GM12878 (cell line): Measurements from ENCODE around the gene MRPS25. TPM values are rescaled to one million over a fixed set of nuclear protein-coding genes. Genes with fewer than 3 reads are reported as not detected.

Experiments used
- ATAC-seq: fragments of 200-7000 bp; cut with Tn5 transposase; 3 replicates; pipeline ENCODE4 v1.9.1; 2020; ENCODE audit warnings: mild to moderate bottlenecking, moderate library complexity
- BruUV-seq: library from RNA; stranded (reverse); fragments of 400-500 nt; replicated peaks from 2 replicates; lab custom pipeline; 2021; lab: Mats Ljungman, UMichigan
- CTCF ChIA-PET: fragments of 300-600 bp; sonication (Branson Sonifier 250); formaldehyde crosslinking; extraction: SDS; loops from one replicate; lab custom pipeline; 2021; ENCODE audit warnings: inconsistent platforms; lab: Yijun Ruan, JAX
- POLR2A ChIA-PET: fragments of 350-600 bp; formaldehyde crosslinking; extraction: SDS; loops from one replicate; lab custom pipeline; 2021; ENCODE audit warnings: inconsistent platforms; lab: Charles Lee
- RAD21 ChIA-PET: fragments of 300-600 bp; sonication (Branson Sonifier 250); formaldehyde crosslinking; loops from one replicate; lab custom pipeline; 2023; ENCODE audit warnings: antibody characterized with exemption; ENCODE audit not compliant: unreplicated experiment; lab: Charles Lee
- SMC1A ChIA-PET: fragments of 300-600 bp; sonication (Branson Sonifier 250); formaldehyde crosslinking; loops from one replicate; lab custom pipeline; 2023; ENCODE audit not compliant: unreplicated experiment, uncharacterized antibody; lab: Charles Lee
- DNase-seq: peaks from one replicate; pipeline ENCODE4 v3.0.0-alpha.2; 2011; ENCODE audit warnings: low read depth, low spot score
- FAIRE-seq: peaks from 3 replicates; lab custom pipeline; 2011; peaks lifted over from hg19 to GRCh38; lab: Jason Lieb, UNC
- H2AFZ ChIP-seq: 2 replicates; pipeline ENCODE4 v1.6.0; 2011; ENCODE audit warnings: low read depth, low read length, control low read depth; ENCODE audit not compliant: control insufficient read depth
- H3K27ac ChIP-seq: 2 replicates; pipeline ENCODE4 v1.5.1; 2011; ENCODE audit warnings: control low read depth; ENCODE audit not compliant: control insufficient read depth, insufficient read depth
- H3K27me3 ChIP-seq, 2 experiments: replicated peaks in 1 of 2; 2 replicates each; pipeline versions ENCODE4 v1.6.0 to v1.6.1; 2011; ENCODE audit warnings: low read length in 1 of 2; ENCODE audit not compliant: control insufficient read depth in 2 of 2, insufficient read depth in 2 of 2
- H3K36me3 ChIP-seq, 2 experiments: 2 replicates each; pipeline ENCODE4 v1.5.1; 2011; ENCODE audit warnings: low read length in 1 of 2; ENCODE audit not compliant: control insufficient read depth in 2 of 2, insufficient read depth in 2 of 2
- H3K4me1 ChIP-seq: 2 replicates; pipeline ENCODE4 v1.6.1; 2011; ENCODE audit warnings: mild to moderate bottlenecking, low read length, moderate library complexity, mixed read lengths; ENCODE audit not compliant: control insufficient read depth, insufficient read depth
- H3K4me2 ChIP-seq: 2 replicates; pipeline ENCODE4 v1.6.0; 2011; ENCODE audit warnings: control low read depth; ENCODE audit not compliant: control insufficient read depth, insufficient read depth
- H3K4me3 ChIP-seq: fragments of 200-600 bp; sonication (generic); 2 replicates; pipeline ENCODE4 v1.5.1; 2016
- H3K79me2 ChIP-seq: 2 replicates; pipeline ENCODE4 v1.6.0; 2011; ENCODE audit warnings: low read length; ENCODE audit not compliant: control insufficient read depth, insufficient read depth
- H3K9ac ChIP-seq: 2 replicates; pipeline ENCODE4 v1.8.0; 2011; ENCODE audit warnings: low read length, control low read depth, mixed read lengths; ENCODE audit not compliant: control insufficient read depth, insufficient read depth
- H3K9me3 ChIP-seq: replicated peaks from 3 replicates; pipeline ENCODE4 v1.5.1; 2011; ENCODE audit warnings: mild to moderate bottlenecking, low read length; ENCODE audit not compliant: control insufficient read depth, insufficient read depth
- H4K20me1 ChIP-seq: 2 replicates; pipeline ENCODE4 v1.6.0; 2011; ENCODE audit not compliant: control insufficient read depth, insufficient read depth
- CBX3 ChIP-seq: fragments of 200-600 bp; sonication (generic); IDR thresholded peaks from 2 replicates; pipeline ENCODE4 v1.6.1; 2016; ENCODE audit warnings: low read depth, borderline replicate concordance
- E2F8 ChIP-seq: fragments of 450-650 bp; IDR thresholded peaks from 2 replicates; pipeline ENCODE4 v1.6.1; 2018; ENCODE audit warnings: mild to moderate bottlenecking, low read depth, moderate library complexity; ENCODE audit not compliant: partially characterized antibody
- EGR1 ChIP-seq, 2 experiments: IDR thresholded peaks; 1 replicate in 1 of 2; 2 replicates in 1 of 2; pipeline ENCODE4 v1.6.1; 2011 to 2012; ENCODE audit warnings: low read depth in 2 of 2, low read length in 2 of 2, borderline replicate concordance in 1 of 2, mild to moderate bottlenecking in 1 of 2, moderate library complexity in 1 of 2
- HDAC2 ChIP-seq: fragments of 200-600 bp; sonication (generic); IDR thresholded peaks from 2 replicates; pipeline ENCODE4 v1.6.1; 2017
- IKZF2 ChIP-seq, 2 experiments: fragments of 450-650 bp; IDR thresholded peaks; 2 replicates each; pipeline ENCODE4 v1.6.1; 2017; ENCODE audit warnings: mild to moderate bottlenecking in 2 of 2, moderate library complexity in 2 of 2
- JUNB ChIP-seq: IDR thresholded peaks from 2 replicates; pipeline ENCODE4 v1.6.1; 2016; ENCODE audit warnings: antibody characterized with exemption, mild to moderate bottlenecking
- MEF2B ChIP-seq: fragments of 450-650 bp; IDR thresholded peaks from 2 replicates; pipeline ENCODE4 v1.6.1; 2018; ENCODE audit warnings: mild to moderate bottlenecking, moderate library complexity; ENCODE audit not compliant: partially characterized antibody, poor library complexity, severe bottlenecking
- SMAD5 ChIP-seq: IDR thresholded peaks from 2 replicates; pipeline ENCODE4 v1.6.1; 2016; ENCODE audit warnings: antibody characterized with exemption, low read depth
- TBL1XR1 ChIP-seq: IDR thresholded peaks from 2 replicates; pipeline ENCODE4 v1.6.1; 2012; ENCODE audit warnings: low read depth, low read length, improper control_type of control experiment
- TCF7 ChIP-seq: IDR thresholded peaks from 2 replicates; pipeline ENCODE4 v1.6.1; 2014; ENCODE audit warnings: antibody characterized with exemption, borderline replicate concordance
- ZNF274 ChIP-seq: IDR thresholded peaks from one replicate; pipeline ENCODE4 v1.8.0; 2011; ENCODE audit not compliant: insufficient read length, insufficient read depth
- ZNF687 ChIP-seq: fragments of 450-650 bp; IDR thresholded peaks from 2 replicates; pipeline ENCODE4 v1.6.1; 2017; ENCODE audit warnings: mild to moderate bottlenecking, moderate library complexity
- WGBS: methylation state at CpG from one replicate; pipeline ENCODE4 v1.1.6; 2016; ENCODE audit warnings: low lambda C conversion rate; ENCODE audit not compliant: insufficient replicate concordance, insufficient coverage; ENCODE audit errors: missing lambda C conversion rate; 5-methylcytosine and 5-hydroxymethylcytosine counted together
- in situ Hi-C: fragments of 300-500 bp; cut with MboI; formaldehyde crosslinking; loops from 9 replicates; pipeline ENCODE4 v1.14.3; 2018; ENCODE audit warnings: mixed read lengths
- intact Hi-C: fragments of 100-400 bp; cut with micrococcal nuclease; formaldehyde crosslinking; loops from one replicate; pipeline ENCODE4 v1.14.2; 2022; ENCODE audit not compliant: unreplicated experiment
- polyA plus RNA-seq, 11 experiments: library from polyadenylated mRNA; depleted of rRNA in 4 of 11; unstranded in 6 of 11; stranded (reverse) in 5 of 11; fragments of >200 nt; fragmentation: Nextera tagmentation in 4 of 11; fragmentation: Illumina TruSeq in 1 of 11; extraction: Ambion mirVana in 4 of 11; extraction: Trizol in 1 of 11; gene quantifications; 1 replicate in 1 of 11; 2 replicates in 10 of 11; pipeline versions ENCODE4 v1.2.1 to v1.2.3, GENCODE V29; 2011 to 2016; ENCODE audit warnings: inconsistent platforms in 2 of 11, missing spikeins in 2 of 11, low read depth in 1 of 11
- total RNA-seq, 4 experiments: library from RNA; depleted of rRNA in 3 of 4; stranded (reverse); fragments of >200 nt in 3 of 4; fragmentation: Illumina TruSeq in 1 of 4; extraction: Trizol in 1 of 4; gene quantifications; 2 replicates each; pipeline versions ENCODE4 v1.2.1 to v1.2.3, GENCODE V29; 2013 to 2021

MRPS25 gene
- total and polyA plus RNA-seq, 10 of the 15 experiments (the other 5 are each of a cell fraction or from before 2014, with no cell fraction given): 17.0 to 114 (median 62.2) TPM

- peak; percentile 48; the same call in 1 of the 2 replicates for TF ChIP-seq ZNF687
Observed at GRCh38 chr3:15099364-15100098, 34.4 kb upstream of the MRPS25 start (continued).

- peaks cover 8% of the 10 kb centered on the region for H3K4me1 ChIP-seq
- in situ Hi-C loops (no loop called here), intact Hi-C loops (loop anchor here (1.0 to 2.0 kb wide), 2 partner anchors 48 to 173 kb away; no protein-coding TSS in a partner anchor)
- peak; percentile 95 for FAIRE-seq
- peak within 1 kb of the TSS; percentile 94 for H3K4me2 ChIP-seq
- peak within 1 kb of the TSS; percentile 69 for H3K27ac ChIP-seq
- no peaks in the 10 kb centered on the region for H3K9me3 ChIP-seq
- under 1% methylated on average over 71 of the region's 72 CpGs for WGBS
- H3K9ac ChIP-seq: peak within 1 kb of the TSS; percentile 85
- ChIA-PET POLR2A (interaction anchor here (0.6 to 2.2 kb wide), 9 partner anchors 9 to 125 kb away, joined by 3 to 16 read pairs (median 4); partner anchors contain the start of genes CAPN7 and MRPS25), CTCF (interaction anchor here (0.9 to 5.1 kb wide), 10 partner anchors 10 to 448 kb away, joined by 3 to 31 read pairs (median 4); partner anchors contain the start of gene MRPS25), SMC1A (interaction anchor here (1.0 to 2.2 kb wide), 8 partner anchors 9 to 307 kb away, joined by 3 to 11 read pairs (median 4); partner anchors contain the start of genes CAPN7, MRPS25 and NR2C2), RAD21 (interaction anchor here (0.6 to 1.4 kb wide), 9 partner anchors 10 to 335 kb away, joined by 3 to 5 read pairs (median 4); partner anchors contain the start of gene NR2C2)
- H3K79me2 ChIP-seq: peaks cover 13% of the 10 kb centered on the region
- peak within 1 kb of the TSS; percentile 100 for H2AFZ ChIP-seq
- BruUV-seq: no TSS peak
- peak within 1 kb of the TSS; percentile 98 for H3K4me3 ChIP-seq
- peaks cover 1 to 17% of the 10 kb centered on the region in 2 experiments; a peak in 3 of 4 replicates for H3K36me3 ChIP-seq
- peak; percentile 75 for DNase-seq
- H4K20me1 ChIP-seq: no peaks in the 10 kb centered on the region
- no peaks in the 10 kb centered on the region for H3K27me3 ChIP-seq
- peak; percentile 90 for ATAC-seq
- TF ChIP-seq MEF2B: peak; percentile 40
- no peak for TF ChIP-seq JUNB
- no peak for TF ChIP-seq ZNF274
- TF ChIP-seq CBX3: no peak
- peak; percentile 84 for TF ChIP-seq E2F8
- peak; percentile 84 to 90 for TF ChIP-seq EGR1 (IDR thresholded peaks at IDR 0.05; ENCODE audit: borderline replicate concordance in 1 of 2, low read depth in 2 of 2, low read length in 2 of 2)
- TF ChIP-seq TCF7: peak; percentile 93
- TF ChIP-seq IKZF2 (IDR thresholded peaks at IDR 0.05): peak; percentile 48 to 73
- TF ChIP-seq TBL1XR1: peak; percentile 55
- no peak for TF ChIP-seq HDAC2
- TF ChIP-seq SMAD5: no peak
Observed at GRCh38 chr3:15098503-15099363, 33.6 kb upstream of the MRPS25 start, which contains the start of gene RBSN. Gene RBSN, minus strand, starts transcription at chr3:15099148. Its CDS starts 3,028 bp downstream, at chr3:15096120.
